Vagina (tissue), 2 donors: Measurements from ENCODE around the gene MRPL37. TPM values are rescaled to one million over a fixed set of nuclear protein-coding genes. Genes with fewer than 3 reads are reported as not detected.

Experiments
- DNase-seq, 2 donors: peaks; one replicate each; pipeline ENCODE4 v3.0.0-alpha.2; 2017; ENCODE audit errors: extremely low spot score in 2 of 2
- H3K27ac ChIP-seq: fragments of 200-600 bp; sonication (generic); one replicate; pipeline ENCODE4 v1.5.1; 2019
- H3K27me3 ChIP-seq: fragments of 200-600 bp; sonication (generic); one replicate; pipeline ENCODE4 v1.5.1; 2019
- H3K36me3 ChIP-seq, 2 donors: fragments of 200-600 bp; sonication (generic); one replicate each; pipeline ENCODE4 v1.5.1; 2017 to 2019
- H3K4me1 ChIP-seq: fragments of 200-600 bp; sonication (generic); one replicate; pipeline ENCODE4 v1.5.1; 2019
- H3K4me3 ChIP-seq, 2 donors: fragments of 200-600 bp; sonication (generic); 1 replicate in 1 of 2; 2 replicates in 1 of 2; pipeline ENCODE4 v1.5.1; 2016 to 2019
- H3K9me3 ChIP-seq: fragments of 200-600 bp; sonication (generic); one replicate; pipeline ENCODE4 v1.5.1; 2019
- CTCF ChIP-seq, 3 experiments: fragments of 450-650 bp in 2 of 3; fragments of 200-600 bp in 1 of 3; sonication (generic) in 1 of 3; IDR thresholded peaks; one replicate each; pipeline ENCODE4 v1.5.1; 2017 to 2019; ENCODE audit warnings: antibody characterized with exemption in 3 of 3, mild to moderate bottlenecking in 2 of 3, moderate library complexity in 2 of 3
- POLR2A ChIP-seq, 2 donors: fragments of 450-650 bp; IDR thresholded peaks; one replicate each; pipeline ENCODE4 v1.6.1; 2017; ENCODE audit warnings: antibody characterized with exemption in 2 of 2, mild to moderate bottlenecking in 2 of 2, moderate library complexity in 2 of 2
- POLR2AphosphoS5 ChIP-seq, 2 donors: sonication (generic); formaldehyde crosslinking; IDR thresholded peaks; one replicate each; pipeline ENCODE4 v1.9.0; 2017; ENCODE audit warnings: antibody characterized with exemption in 2 of 2, mild to moderate bottlenecking in 2 of 2, low read depth in 1 of 2; ENCODE audit not compliant: insufficient read depth in 1 of 2
- intact Hi-C: fragments of 100-400 bp; cut with DNase I; formaldehyde crosslinking; loops from one replicate; pipeline ENCODE4 v1.15.1; 2023
- total RNA-seq: library from RNA; depleted of rRNA; stranded (reverse); fragments of >200 nt; gene quantifications from one replicate; pipeline ENCODE4 v1.2.3, GENCODE V29; 2016

The MRPL37 gene
- total RNA-seq, 1 donor from 2014 or later: 45.9 TPM

DNA sequence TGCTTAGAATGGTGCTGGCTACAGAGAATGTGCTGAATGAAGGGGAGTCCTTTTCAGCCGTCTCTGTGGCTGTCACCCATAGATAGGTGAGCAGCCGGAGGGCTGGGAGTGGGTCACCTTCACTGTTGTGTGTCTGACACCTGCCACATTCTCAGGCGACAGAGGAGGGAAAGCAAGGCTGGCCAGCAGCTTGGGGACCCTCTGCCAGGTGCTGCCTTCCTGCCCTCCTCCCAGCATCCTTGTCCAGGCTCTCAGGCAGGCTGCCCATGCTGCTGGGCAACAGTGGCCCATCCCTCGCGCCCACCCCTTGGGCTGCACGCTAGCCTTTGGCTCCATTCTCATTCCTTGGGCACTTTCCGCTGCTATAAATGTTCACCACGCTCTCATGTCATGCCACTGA lies 22.2 kb upstream of the MRPL37 start:
- Histone ChIP-seq H3K36me3 (peaks cover 0 to 9% of the 10 kb centered on the region in 2 donors), H3K9me3 (no peaks in the 10 kb centered on the region), H3K27me3 (no peaks in the 10 kb centered on the region), H3K4me1 (no peaks in the 10 kb centered on the region), H3K27ac (no peak overlapping the region), H3K4me3 (no peak overlapping the region)
- intact Hi-C loops: no loop called here
- DNase-seq: no peak
- no peak for TF ChIP-seq POLR2A (IDR thresholded peaks at IDR 0.05)
- TF ChIP-seq CTCF (IDR thresholded peaks at IDR 0.05): no peak
- no peak for TF ChIP-seq POLR2AphosphoS5 (IDR thresholded peaks at IDR 0.05; ENCODE audit: insufficient read depth in 1 of 2, low read depth in 1 of 2)

GRCh38 chr1:54178296-54179070 lies 21.5 kb upstream of the MRPL37 start:
- TF ChIP-seq POLR2AphosphoS5 (IDR thresholded peaks at IDR 0.05; ENCODE audit: insufficient read depth in 1 of 2, low read depth in 1 of 2): no peak
- no peak for TF ChIP-seq POLR2A (IDR thresholded peaks at IDR 0.05)
- no peak for TF ChIP-seq CTCF (IDR thresholded peaks at IDR 0.05)
- H3K36me3 ChIP-seq: peaks cover 0 to 9% of the 10 kb centered on the region in 2 donors
- no peak overlapping the region for H3K27ac ChIP-seq
- intact Hi-C loops: no loop called here
- no peaks in the 10 kb centered on the region for H3K4me1 ChIP-seq
- no peak for DNase-seq
- no peak overlapping the region for H3K4me3 ChIP-seq
- H3K9me3 ChIP-seq: no peaks in the 10 kb centered on the region
- H3K27me3 ChIP-seq: no peaks in the 10 kb centered on the region

DNA sequence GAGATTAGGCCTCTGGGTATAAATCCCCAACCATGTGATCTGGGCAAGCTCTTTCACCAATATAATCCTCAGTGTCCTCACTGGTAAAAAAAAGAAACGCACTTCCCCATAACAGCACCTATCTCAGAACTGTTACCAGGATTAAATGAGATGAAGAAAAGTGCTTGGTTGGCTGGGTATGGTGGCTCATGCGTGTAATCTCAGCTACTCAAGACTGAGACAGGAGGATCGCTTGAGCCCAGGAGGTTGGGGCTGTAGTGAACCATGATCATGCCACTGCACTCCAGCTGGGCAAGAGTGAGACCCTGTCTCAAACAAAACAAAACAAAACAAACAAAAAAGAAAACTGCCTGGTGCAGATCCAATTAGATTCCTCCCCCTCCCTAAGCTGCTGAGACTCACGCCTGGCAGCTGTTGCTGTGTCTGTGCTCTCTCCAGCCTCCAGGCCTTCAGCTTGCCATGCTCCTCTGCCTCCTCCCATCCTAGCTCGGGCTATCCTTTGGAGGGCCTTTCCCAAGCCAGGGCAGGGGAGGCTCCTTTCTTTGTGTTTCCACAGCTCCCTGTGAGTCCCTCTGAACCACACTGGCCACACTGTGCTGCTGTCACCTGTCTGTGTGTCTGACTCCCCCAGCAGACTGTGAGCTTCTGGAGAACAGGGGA lies 19.1 kb upstream of the MRPL37 start:
- DNase-seq: no peak
- Histone ChIP-seq H3K27me3 (no peaks in the 10 kb centered on the region), H3K9me3 (no peaks in the 10 kb centered on the region), H3K4me3 (no peak overlapping the region), H3K27ac (no peak overlapping the region), H3K4me1 (no peaks in the 10 kb centered on the region), H3K36me3 (peaks cover 0 to 9% of the 10 kb centered on the region in 2 donors)
- TF ChIP-seq POLR2AphosphoS5 (IDR thresholded peaks at IDR 0.05; ENCODE audit: insufficient read depth in 1 of 2, low read depth in 1 of 2) (no peak), CTCF (IDR thresholded peaks at IDR 0.05) (no peak), POLR2A (IDR thresholded peaks at IDR 0.05) (no peak)
- intact Hi-C loops: no loop called here

DNA sequence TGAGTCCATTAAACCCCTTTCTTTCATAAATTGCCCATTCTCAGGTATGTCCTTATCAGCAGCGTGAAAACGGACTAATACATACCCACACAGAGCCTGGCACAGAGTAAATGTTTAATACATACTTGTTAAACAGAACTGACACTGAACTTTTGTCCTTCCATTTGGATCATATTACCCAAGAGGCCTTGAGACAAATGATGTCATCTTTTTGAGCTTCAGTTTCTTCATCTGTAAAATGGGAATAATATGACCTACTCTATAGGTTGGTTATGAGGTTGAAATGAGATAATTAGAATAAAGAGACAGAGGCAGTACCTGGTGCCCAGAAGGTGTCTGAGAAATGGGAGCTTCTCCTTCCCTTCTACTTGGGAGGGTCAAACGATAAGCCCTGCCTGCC lies 13.9 kb upstream of the MRPL37 start:
- H3K4me3 ChIP-seq: no peak overlapping the region
- H3K4me1 ChIP-seq: no peaks in the 10 kb centered on the region
- no peak overlapping the region for H3K27ac ChIP-seq
- intact Hi-C loops: no loop called here
- TF ChIP-seq POLR2A (IDR thresholded peaks at IDR 0.05): no peak
- TF ChIP-seq CTCF (IDR thresholded peaks at IDR 0.05): no peak
- TF ChIP-seq POLR2AphosphoS5 (IDR thresholded peaks at IDR 0.05; ENCODE audit: insufficient read depth in 1 of 2, low read depth in 1 of 2): no peak
- no peaks in the 10 kb centered on the region for H3K9me3 ChIP-seq
- H3K27me3 ChIP-seq: no peaks in the 10 kb centered on the region
- H3K36me3 ChIP-seq: no peaks in the 10 kb centered on the region
- DNase-seq: no peak

DNA sequence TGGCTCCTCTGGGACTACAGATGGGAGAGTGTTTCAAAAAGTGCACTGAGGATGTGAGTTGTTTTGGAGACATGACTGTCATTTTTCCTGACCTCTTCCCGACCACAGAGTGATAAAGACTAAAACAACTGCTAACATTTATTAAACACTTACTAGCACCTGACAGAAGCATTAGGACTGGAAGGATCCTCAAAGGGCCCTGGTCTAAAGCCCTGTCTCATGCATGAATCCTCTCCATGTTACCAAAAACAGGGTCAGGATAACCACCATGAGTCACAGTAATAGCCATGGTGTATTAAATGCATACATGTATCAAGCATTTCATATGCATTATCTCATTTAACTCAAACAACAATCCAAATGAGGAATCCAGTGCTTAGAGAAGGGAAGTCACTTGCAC lies 11.7 kb upstream of the MRPL37 start:
- Histone ChIP-seq H3K4me3 (no peak overlapping the region), H3K36me3 (no peaks in the 10 kb centered on the region)
- intact Hi-C loops: no loop called here

More for the DNA sequence above, 11.7 kb upstream of the MRPL37 start:
- Histone ChIP-seq H3K4me1 (no peaks in the 10 kb centered on the region), H3K9me3 (no peaks in the 10 kb centered on the region), H3K27ac (no peak overlapping the region), H3K27me3 (no peaks in the 10 kb centered on the region)
- TF ChIP-seq CTCF (IDR thresholded peaks at IDR 0.05): no peak
- no peak for TF ChIP-seq POLR2A (IDR thresholded peaks at IDR 0.05)
- DNase-seq: no peak
